H1 (cell line): ENCODE results near the gene MEA1. TPM values are rescaled to one million over a fixed set of nuclear protein-coding genes. Genes with fewer than 3 reads are reported as not detected.

ENCODE experiments used
- polyA plus RNA-seq, 7 experiments: library from polyadenylated mRNA; depleted of rRNA in 3 of 7; stranded (reverse) in 5 of 7; unstranded in 2 of 7; fragments of >200 nt in 5 of 7; fragments of 200-250 nt in 2 of 7; gene quantifications; 1 replicate in 5 of 7; 2 replicates in 1 of 7; 4 replicates in 1 of 7; pipeline versions ENCODE4 v1.2.1 to v1.2.3, GENCODE V29; 2011 to 2013; ENCODE audit warnings: missing spikeins in 2 of 7, mixed read lengths in 2 of 7
- total RNA-seq: library from RNA; stranded (reverse); fragmentation: NEBNext Ultra II Directional; extraction: Animal tissue kit (Norgen Biotek cat#: 25700); gene quantifications from 2 replicates; pipeline ENCODE4 v1.2.1, GENCODE V29; 2021
- TF ChIP-seq, protein P1 (sequence below): fragments of 300-600 bp; sonication (generic); IDR thresholded peaks from 2 replicates; pipeline ENCODE4 v1.7.1; 2012; ENCODE audit warnings: low read length, moderate library complexity, mild to moderate bottlenecking, inconsistent platforms; ENCODE audit not compliant: insufficient replicate concordance

MEA1 gene
- total and polyA plus RNA-seq, 2 of the 8 experiments (the other 6 are each of a cell fraction or from before 2014, with no cell fraction given), result 94.2 to 96.4 TPM

GRCh38 chr6:43026365-43026764 lies 12.6 kb upstream of the MEA1 start (continued):
- TF ChIP-seq, protein P1, sequence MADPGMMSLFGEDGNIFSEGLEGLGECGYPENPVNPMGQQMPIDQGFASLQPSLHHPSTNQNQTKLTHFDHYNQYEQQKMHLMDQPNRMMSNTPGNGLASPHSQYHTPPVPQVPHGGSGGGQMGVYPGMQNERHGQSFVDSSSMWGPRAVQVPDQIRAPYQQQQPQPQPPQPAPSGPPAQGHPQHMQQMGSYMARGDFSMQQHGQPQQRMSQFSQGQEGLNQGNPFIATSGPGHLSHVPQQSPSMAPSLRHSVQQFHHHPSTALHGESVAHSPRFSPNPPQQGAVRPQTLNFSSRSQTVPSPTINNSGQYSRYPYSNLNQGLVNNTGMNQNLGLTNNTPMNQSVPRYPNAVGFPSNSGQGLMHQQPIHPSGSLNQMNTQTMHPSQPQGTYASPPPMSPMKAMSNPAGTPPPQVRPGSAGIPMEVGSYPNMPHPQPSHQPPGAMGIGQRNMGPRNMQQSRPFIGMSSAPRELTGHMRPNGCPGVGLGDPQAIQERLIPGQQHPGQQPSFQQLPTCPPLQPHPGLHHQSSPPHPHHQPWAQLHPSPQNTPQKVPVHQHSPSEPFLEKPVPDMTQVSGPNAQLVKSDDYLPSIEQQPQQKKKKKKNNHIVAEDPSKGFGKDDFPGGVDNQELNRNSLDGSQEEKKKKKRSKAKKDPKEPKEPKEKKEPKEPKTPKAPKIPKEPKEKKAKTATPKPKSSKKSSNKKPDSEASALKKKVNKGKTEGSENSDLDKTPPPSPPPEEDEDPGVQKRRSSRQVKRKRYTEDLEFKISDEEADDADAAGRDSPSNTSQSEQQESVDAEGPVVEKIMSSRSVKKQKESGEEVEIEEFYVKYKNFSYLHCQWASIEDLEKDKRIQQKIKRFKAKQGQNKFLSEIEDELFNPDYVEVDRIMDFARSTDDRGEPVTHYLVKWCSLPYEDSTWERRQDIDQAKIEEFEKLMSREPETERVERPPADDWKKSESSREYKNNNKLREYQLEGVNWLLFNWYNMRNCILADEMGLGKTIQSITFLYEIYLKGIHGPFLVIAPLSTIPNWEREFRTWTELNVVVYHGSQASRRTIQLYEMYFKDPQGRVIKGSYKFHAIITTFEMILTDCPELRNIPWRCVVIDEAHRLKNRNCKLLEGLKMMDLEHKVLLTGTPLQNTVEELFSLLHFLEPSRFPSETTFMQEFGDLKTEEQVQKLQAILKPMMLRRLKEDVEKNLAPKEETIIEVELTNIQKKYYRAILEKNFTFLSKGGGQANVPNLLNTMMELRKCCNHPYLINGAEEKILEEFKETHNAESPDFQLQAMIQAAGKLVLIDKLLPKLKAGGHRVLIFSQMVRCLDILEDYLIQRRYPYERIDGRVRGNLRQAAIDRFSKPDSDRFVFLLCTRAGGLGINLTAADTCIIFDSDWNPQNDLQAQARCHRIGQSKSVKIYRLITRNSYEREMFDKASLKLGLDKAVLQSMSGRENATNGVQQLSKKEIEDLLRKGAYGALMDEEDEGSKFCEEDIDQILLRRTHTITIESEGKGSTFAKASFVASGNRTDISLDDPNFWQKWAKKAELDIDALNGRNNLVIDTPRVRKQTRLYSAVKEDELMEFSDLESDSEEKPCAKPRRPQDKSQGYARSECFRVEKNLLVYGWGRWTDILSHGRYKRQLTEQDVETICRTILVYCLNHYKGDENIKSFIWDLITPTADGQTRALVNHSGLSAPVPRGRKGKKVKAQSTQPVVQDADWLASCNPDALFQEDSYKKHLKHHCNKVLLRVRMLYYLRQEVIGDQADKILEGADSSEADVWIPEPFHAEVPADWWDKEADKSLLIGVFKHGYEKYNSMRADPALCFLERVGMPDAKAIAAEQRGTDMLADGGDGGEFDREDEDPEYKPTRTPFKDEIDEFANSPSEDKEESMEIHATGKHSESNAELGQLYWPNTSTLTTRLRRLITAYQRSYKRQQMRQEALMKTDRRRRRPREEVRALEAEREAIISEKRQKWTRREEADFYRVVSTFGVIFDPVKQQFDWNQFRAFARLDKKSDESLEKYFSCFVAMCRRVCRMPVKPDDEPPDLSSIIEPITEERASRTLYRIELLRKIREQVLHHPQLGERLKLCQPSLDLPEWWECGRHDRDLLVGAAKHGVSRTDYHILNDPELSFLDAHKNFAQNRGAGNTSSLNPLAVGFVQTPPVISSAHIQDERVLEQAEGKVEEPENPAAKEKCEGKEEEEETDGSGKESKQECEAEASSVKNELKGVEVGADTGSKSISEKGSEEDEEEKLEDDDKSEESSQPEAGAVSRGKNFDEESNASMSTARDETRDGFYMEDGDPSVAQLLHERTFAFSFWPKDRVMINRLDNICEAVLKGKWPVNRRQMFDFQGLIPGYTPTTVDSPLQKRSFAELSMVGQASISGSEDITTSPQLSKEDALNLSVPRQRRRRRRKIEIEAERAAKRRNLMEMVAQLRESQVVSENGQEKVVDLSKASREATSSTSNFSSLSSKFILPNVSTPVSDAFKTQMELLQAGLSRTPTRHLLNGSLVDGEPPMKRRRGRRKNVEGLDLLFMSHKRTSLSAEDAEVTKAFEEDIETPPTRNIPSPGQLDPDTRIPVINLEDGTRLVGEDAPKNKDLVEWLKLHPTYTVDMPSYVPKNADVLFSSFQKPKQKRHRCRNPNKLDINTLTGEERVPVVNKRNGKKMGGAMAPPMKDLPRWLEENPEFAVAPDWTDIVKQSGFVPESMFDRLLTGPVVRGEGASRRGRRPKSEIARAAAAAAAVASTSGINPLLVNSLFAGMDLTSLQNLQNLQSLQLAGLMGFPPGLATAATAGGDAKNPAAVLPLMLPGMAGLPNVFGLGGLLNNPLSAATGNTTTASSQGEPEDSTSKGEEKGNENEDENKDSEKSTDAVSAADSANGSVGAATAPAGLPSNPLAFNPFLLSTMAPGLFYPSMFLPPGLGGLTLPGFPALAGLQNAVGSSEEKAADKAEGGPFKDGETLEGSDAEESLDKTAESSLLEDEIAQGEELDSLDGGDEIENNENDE, result no peak
